H1 (cell line): ENCODE measurements around the gene LEFTY1. TPM values are rescaled to one million over a fixed set of nuclear protein-coding genes. Genes with fewer than 3 reads are reported as not detected.

Source experiments
- CBX8 ChIP-seq: fragments of 300-800, 300-1000 bp; sonication (generic); IDR thresholded peaks from 2 replicates; pipeline ENCODE4 v1.7.1; 2016; ENCODE audit warnings: low read depth, low read length, borderline replicate concordance
- NANOG ChIP-seq: IDR thresholded peaks from 2 replicates; pipeline ENCODE4 v1.6.1; 2011; ENCODE audit warnings: low read length, low read depth, mild to moderate bottlenecking, inconsistent platforms; ENCODE audit not compliant: insufficient read depth, poor library complexity, severe bottlenecking
- RBBP5 ChIP-seq: IDR thresholded peaks from 2 replicates; pipeline ENCODE4 v1.7.1; 2012; ENCODE audit warnings: low read depth, mild to moderate bottlenecking, inconsistent platforms, low read length, moderate library complexity, borderline replicate concordance
- polyA plus RNA-seq, 7 experiments: library from polyadenylated mRNA; depleted of rRNA in 3 of 7; stranded (reverse) in 5 of 7; unstranded in 2 of 7; fragments of >200 nt in 5 of 7; fragments of 200-250 nt in 2 of 7; gene quantifications; 1 replicate in 5 of 7; 2 replicates in 1 of 7; 4 replicates in 1 of 7; pipeline versions ENCODE4 v1.2.1 to v1.2.3, GENCODE V29; 2011 to 2013; ENCODE audit warnings: missing spikeins in 2 of 7, mixed read lengths in 2 of 7
- total RNA-seq: library from RNA; stranded (reverse); fragmentation: NEBNext Ultra II Directional; extraction: Animal tissue kit (Norgen Biotek cat#: 25700); gene quantifications from 2 replicates; pipeline ENCODE4 v1.2.1, GENCODE V29; 2021

The LEFTY1 gene
- total and polyA plus RNA-seq, 2 of the 8 experiments (the other 6 are each of a cell fraction or from before 2014, with no cell fraction given) = 4.5 to 11.7 TPM

- TF ChIP-seq CBX8 = no peak
- no peak for TF ChIP-seq RBBP5
- no peak for TF ChIP-seq NANOG
These were observed 42.6 kb upstream of the LEFTY1 start (continued) for GRCh38 chr1:225931270-225932136.
